Measurements from ENCODE around the gene CCDC167.

The CCDC167 gene

DNA sequence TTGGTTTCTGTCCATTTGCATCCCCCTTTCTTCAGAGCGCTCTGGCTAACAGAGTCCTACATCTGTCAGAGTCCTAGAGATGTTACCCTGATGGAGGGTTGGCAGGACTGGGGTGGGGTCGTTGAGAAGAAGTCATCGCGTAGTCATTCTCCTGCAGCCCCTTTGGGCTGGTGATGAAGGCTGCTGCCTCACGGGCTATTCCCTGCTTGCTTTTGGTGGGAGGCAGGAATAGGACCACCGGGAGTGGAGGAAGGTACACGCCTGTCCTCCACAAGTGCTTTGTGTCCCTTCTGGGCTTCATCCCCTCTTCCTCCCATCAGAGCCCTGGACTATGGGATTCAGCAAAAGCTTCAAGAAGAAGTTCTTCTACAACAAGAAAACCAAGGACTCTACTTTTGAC lies 20.9 kb downstream of the CCDC167 start:
- no peak for DNase-seq
- Histone ChIP-seq H3K27ac (no peak overlapping the region), H3K36me3 (peaks cover 91% of the 10 kb centered on the region), H3K4me3 (ENCODE audit: low read depth, low read length) (no peak overlapping the region), H3K27me3 (ENCODE audit: insufficient read depth, low read depth, severe bottlenecking) (no peaks in the 10 kb centered on the region), H3K9me3 (ENCODE audit: severe bottlenecking) (no peaks in the 10 kb centered on the region)
- TF ChIP-seq, protein P1, sequence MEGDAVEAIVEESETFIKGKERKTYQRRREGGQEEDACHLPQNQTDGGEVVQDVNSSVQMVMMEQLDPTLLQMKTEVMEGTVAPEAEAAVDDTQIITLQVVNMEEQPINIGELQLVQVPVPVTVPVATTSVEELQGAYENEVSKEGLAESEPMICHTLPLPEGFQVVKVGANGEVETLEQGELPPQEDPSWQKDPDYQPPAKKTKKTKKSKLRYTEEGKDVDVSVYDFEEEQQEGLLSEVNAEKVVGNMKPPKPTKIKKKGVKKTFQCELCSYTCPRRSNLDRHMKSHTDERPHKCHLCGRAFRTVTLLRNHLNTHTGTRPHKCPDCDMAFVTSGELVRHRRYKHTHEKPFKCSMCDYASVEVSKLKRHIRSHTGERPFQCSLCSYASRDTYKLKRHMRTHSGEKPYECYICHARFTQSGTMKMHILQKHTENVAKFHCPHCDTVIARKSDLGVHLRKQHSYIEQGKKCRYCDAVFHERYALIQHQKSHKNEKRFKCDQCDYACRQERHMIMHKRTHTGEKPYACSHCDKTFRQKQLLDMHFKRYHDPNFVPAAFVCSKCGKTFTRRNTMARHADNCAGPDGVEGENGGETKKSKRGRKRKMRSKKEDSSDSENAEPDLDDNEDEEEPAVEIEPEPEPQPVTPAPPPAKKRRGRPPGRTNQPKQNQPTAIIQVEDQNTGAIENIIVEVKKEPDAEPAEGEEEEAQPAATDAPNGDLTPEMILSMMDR (IDR thresholded peaks at IDR 0.05; ENCODE audit: low read depth, low read length) = no peak

DNA sequence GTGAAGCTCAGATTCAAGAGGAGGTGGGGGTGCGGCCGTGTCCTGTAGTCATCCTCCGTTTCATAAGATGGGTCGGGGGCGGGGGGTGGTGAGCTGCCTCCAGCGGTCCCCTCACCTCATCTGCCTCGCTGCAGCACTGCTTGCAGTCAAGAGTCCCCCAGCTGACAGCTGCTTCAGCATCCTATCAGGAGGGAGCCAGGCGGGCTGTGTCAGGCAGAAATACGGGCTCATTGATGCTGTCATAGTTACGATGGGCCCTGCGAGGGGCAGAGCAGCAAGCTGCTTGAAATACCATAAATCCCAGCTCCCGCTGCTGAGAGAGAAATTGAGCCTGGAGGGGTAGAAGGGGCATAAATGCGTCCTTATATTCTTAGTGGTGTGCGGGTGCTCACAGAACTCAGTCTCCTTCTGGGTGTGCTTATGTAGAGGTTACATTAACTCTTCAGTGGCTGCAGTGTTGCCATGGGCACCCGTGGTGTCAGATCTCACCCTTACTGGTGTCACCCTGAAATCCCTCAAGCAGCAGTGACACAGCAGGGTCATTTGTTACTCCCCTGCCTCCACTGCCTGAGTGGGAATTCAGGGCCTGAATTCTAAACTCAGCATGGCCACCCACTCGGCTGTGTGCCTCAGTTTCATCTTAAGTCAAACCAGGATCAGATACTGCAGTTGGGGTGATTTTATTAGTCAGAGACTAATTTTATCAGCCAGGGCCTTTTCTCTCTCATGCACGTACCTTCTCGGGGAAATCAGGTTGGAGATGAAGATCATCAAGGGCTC lies 21.8 kb downstream of the CCDC167 start:
- no peak for DNase-seq
- no peak overlapping the region for H3K4me3 ChIP-seq (ENCODE audit: low read depth, low read length)
- H3K36me3 ChIP-seq = peaks cover 91% of the 10 kb centered on the region
- H3K27ac ChIP-seq = no peak overlapping the region
- no peaks in the 10 kb centered on the region for H3K9me3 ChIP-seq (ENCODE audit: severe bottlenecking)
- TF ChIP-seq, protein P1 (IDR thresholded peaks at IDR 0.05; ENCODE audit: low read depth, low read length) = no peak
- H3K27me3 ChIP-seq (ENCODE audit: insufficient read depth, low read depth, severe bottlenecking) = no peaks in the 10 kb centered on the region

DNA sequence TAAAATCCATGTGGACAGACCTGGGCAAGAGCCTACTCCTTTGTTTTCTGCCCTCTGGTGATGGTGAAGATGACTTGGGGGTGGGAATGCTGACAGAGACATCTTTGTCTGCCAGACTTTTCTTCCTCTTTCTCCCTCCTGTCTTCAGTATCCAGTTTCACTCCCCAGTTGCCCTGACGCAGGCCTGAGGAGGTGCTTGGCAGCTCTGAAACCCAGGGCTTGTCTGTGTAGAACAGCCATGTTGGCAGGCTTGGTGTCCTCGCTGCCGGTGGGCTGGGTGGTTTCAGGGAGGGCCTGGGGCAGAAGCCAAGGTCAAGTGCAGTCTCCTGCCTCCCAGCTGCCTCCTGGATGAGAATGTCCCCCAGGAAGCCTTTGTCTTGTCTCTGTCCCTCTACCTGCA lies 22.5 kb downstream of the CCDC167 start:
- H3K36me3 ChIP-seq = peaks cover 93% of the 10 kb centered on the region

DNA sequence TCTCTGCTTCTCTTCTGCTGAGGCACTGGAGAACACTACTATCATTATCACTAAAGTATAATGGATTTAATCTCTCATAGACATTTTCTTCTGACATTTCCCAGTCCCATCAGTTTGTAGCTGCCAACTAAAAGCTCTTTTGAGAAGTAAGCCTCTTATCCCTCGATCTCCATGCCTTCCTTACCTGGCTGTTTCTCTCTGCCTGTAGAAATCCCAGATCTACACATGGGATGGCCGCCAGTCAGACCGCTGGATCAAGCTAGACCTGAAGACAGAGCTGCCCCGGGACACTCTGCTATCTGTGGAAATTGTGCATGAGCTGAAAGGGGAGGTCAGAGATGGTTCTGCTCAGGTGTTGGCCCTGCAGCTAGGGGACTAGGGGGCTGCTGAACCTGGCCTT lies 25.4 kb downstream of the CCDC167 start:
- Histone ChIP-seq H3K36me3 (peaks cover 86% of the 10 kb centered on the region), H3K27ac (no peak overlapping the region)

More for the DNA sequence above, 22.5 kb downstream of the CCDC167 start:
- Histone ChIP-seq H3K9me3 (ENCODE audit: severe bottlenecking) (no peaks in the 10 kb centered on the region), H3K27ac (no peak overlapping the region), H3K4me3 (ENCODE audit: low read depth, low read length) (no peak overlapping the region), H3K27me3 (ENCODE audit: insufficient read depth, low read depth, severe bottlenecking) (no peaks in the 10 kb centered on the region)
- TF ChIP-seq, protein P1 (IDR thresholded peaks at IDR 0.05; ENCODE audit: low read depth, low read length) = no peak
- no peak for DNase-seq

DNA sequence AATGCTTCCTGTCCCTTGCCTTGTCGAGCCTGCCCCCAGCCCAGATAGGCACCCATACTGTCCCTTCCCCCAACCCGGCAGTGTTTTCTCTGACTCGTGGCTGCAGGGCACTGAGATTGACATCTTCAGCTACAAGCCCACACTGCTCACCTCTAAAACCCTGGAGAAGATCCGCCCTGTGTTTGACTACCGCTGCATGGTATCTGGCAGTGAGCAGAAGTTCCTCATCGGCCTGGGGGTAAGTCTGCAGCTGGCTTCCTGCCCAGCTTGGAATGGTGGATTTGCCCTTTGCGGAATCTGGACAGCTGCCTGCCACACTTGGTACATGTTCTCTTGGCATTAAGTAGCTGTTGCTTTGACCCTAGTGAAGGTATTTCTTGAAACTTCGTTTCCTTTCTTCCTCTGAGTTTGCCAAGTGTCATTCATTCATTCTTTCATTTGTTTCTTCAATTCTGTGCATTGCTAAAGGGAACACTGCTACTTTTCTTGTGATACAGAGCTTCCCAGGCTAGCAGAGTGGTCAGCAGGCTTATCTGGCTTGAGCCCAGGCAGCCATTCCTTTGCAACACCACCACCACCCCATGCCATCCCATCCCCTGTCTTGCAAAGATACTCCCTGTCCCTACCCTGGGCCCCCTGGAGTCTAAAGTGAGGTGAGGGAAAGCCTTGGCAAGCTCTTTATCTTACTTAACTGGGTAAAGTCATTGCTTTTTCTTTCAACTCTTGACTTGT lies 26.2 kb downstream of the CCDC167 start:
- TF ChIP-seq, protein P1 (IDR thresholded peaks at IDR 0.05; ENCODE audit: low read depth, low read length) = no peak
- no peak for DNase-seq
- Histone ChIP-seq H3K27ac (no peak overlapping the region), H3K36me3 (peaks cover 81% of the 10 kb centered on the region), H3K27me3 (ENCODE audit: insufficient read depth, low read depth, severe bottlenecking) (no peaks in the 10 kb centered on the region), H3K9me3 (ENCODE audit: severe bottlenecking) (peaks cover 2% of the 10 kb centered on the region), H3K4me3 (ENCODE audit: low read depth, low read length) (no peak overlapping the region)

More for the DNA sequence above, 25.4 kb downstream of the CCDC167 start:
- H3K9me3 ChIP-seq (ENCODE audit: severe bottlenecking) = no peaks in the 10 kb centered on the region
- TF ChIP-seq, protein P1 (IDR thresholded peaks at IDR 0.05; ENCODE audit: low read depth, low read length) = no peak
- H3K27me3 ChIP-seq (ENCODE audit: insufficient read depth, low read depth, severe bottlenecking) = no peaks in the 10 kb centered on the region
- no peak for DNase-seq
- H3K4me3 ChIP-seq (ENCODE audit: low read depth, low read length) = no peak overlapping the region
